Stimulated activated naive CD4-positive, alpha-beta T cell (primary cell): Measurements from ENCODE around the gene IL34.
A peak's percentile ranks its signal among the peaks of the same experiment; 100 is the strongest.

Source experiments
- DNase-seq, 6 experiments: peaks; one replicate each; lab custom pipeline; 2025; lab: John Stamatoyannopoulos, UW

IL34 gene

DNA sequence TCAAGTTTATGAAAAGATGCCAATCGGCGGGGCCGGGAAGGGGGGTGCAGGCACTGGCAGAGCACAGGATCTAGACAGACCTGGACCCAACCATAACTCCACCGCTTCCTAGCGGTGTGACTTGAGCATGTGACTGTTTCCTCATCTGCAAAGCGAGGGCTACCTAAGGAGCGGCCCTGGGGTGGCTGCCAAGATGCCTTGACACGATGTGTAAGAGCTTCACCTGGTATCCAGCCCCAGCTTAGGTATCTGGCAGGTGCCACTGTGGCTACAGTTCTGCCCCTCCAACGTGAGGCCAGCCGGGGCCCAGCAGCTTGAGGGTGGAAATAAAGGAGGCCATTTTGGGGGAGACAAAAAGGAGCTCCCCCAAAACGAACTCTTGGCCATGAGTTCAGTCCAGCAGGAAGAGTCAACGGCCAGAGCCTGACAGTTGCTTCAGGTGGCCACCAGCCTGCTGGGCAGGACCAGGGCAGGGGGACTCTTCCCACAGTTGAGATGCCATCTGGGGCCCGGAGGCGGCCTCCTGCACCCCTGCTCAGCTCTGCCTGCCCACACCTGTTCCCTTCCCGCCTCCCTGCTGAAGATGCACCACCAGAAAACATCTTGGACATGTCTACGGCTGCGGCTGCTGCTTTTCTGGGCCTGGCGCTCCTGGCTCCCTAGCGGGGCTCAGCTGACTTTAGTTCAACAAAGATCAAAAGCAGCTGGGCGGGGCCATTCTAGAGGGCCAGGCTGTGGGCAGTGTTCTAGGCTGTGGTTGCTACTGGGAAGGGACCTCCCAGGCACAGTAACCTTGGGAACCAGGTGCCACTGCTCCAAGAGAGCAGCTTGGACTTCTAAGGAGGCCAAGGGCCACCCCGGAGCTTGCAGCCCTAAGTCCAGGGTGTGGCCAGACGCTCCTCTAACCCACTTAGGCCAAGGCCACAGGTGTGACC is 42.9 kb downstream of the IL34 start:
- no peak for DNase-seq

DNA sequence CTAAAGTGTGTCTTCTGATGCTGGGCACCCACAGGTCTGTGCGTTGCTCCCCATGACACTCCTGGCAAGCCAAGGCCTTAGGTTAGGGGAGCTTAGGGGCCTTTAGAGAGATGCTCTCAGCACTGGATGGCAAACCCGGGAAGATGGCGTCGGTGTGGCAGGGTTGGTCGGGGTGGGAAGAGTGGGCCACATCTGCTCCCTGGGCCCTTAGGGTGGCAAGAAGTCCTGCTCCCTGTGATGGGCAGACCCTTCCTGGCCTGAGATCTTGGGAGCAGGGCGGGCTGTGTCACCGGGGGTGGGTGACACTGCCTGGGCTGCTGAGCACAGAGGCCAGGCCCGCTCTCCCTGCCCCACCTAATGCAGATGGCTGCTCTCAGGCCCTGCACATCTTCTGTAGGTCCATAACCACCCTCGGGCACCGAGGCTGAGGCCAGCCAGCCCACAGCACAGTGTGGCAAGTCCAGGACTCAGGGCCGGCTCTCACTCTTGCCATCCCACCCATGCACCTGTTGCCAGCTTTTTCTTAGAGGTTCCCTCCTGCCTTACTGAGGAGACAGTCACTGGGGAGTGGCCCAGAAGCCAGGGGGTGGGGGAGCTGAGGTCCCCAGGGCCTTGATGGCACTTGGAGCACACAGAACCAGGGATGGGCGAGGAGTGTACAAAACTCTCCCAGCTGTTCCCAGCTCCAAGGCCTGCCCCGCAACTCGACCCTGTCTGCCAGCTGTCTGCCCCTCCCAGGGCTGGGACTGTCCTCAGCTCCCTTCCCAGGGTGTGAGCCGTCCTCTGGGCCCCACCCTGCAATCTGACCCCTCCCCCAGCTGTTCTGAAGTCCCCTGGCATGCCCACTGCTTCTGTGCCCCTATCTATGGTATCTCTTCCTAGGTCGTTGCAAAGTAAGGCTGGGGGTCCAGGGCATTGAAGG is 43.9 kb downstream of the IL34 start:
- DNase-seq, result no peak

- no peak for DNase-seq
Observed at GRCh38 chr16:70691223-70692129, 45.1 kb downstream of the IL34 start.

DNA sequence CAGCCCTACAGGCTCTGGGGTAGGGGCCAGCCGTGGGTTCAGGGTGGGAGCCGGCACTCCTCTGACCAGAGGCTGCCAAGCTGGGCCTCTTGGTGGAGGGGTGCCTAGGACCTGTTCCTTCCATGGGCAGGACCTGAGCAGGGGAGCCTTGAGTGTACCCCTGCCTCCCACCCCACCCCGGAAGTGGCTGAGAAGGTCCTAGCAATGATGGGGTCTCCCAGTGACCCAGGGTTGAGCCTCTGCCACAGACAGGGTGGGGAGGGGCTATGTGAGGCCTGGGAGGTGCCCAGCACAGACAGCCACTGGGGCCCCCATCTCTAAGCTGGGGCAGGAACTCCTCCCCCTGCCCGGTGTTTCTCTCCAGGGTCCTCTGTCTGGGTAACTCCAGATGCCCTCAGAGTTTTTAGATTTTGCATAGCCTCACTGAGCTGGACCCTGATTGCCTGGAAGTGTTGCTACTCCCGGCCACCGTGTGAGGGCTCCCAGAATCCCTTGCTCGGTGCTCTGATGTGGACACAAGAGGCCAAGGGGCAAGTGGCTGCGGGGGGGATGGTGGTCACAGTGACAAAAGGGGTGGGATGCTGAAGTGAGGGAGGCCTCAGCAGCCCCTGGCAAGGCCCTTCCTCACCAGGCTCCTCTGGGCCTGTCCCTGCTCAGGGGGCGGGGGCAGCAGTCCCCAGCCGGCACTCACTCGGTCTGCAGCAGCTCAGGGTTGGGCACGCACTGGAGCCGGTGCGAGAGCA is 45.9 kb downstream of the IL34 start:
- DNase-seq, result no peak

DNA sequence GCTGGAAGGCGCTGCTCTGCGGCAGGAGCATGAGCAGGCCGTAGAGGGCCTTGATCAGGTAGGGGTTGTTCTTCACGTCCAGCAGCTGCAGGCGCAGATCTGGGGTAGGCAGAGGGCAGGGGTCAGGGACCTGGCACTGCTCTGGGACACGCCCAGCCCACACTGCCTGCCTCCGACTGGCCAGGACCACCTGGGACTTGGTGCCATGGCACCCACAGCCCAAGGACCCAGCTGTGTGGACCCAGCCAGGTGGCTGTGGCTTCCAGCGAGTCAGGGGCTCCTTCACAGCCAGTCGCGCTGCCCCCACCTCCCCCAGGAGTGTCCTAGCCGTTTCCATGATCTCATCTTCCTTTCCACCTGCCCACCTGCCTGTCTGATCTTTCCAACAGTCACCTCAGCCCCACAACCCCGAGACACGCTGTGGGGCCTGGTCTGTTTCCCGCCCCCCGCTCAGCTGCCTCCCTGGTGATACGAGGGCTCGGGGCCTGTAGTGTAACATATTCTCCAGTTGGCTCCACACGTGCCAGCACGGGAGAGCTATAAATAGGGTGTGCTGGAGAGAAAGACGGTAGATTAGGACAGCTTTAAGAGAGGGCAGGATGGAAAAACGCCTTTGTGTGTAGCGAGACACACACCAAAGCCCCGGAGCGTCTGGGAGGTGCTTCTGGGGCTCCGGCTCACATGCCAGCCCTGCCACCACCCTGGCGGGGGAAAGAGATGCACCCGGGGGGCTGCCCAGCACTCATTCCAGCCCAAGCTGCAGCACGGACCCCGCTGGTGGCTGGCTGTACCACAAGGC is 46.7 kb downstream of the IL34 start:
- DNase-seq, result no peak

DNA sequence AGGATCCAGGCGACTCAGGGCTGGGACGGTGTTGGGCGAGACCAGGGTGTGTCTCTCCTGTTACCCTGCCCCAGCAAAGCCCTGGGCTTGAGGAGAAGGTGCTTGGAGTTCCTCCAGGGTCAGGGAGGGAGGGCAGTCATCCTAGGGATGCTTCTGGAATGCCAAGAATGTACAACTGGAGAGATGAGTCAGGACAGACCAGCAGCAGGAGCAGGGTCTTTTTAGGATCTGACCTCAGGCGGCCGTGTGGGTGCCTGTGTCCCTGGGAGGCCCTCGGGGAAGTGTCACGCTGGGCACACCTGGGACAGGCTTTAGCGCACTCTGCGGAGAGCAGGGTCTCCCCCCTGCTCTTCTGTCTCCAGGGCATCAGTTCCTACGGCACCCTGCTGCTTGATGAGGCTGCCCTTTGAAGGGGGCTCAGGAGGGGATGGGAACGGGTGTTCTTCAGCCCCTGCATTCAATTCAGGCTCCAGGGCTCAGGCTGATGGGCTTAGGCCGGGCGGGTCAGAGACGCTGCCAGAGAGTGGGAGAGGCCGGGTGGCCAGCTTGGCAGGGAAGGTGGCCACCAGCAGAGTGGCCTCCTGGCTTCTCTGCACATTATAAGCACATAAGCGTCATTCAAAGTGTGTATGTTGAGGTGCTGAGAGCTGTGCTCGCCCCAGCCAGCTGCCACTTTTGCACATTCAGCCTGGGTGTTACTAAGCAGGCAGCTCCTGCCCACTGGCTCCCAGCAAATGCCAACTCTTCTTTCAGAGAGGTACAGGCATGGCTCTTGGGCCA is 47.9 kb downstream of the IL34 start:
- DNase-seq, result no peak

DNA sequence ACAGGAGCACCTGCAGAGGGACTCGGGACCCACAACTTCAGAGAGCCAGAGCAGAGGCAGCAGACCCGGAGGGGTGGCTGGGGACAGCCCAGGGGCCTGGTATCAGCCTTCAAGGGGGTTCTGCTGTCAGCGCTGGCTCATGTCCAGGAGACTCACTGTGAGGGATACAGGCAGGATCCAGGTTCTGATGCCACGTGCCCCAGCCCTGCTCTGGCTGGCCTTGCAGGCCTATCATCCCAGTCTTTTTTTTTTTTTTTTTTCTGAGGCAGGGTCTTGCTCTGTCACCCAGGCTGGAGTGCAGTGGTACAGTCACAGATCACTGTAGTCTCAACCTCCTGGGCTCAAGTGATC is 48.5 kb downstream of the IL34 start:
- no peak for DNase-seq

GRCh38 chr16:70695331-70696070 is 49.1 kb downstream of the IL34 start:
- DNase-seq, result peak in 1 of 6 experiments; percentile 23

- DNase-seq, result no peak
Observed at GRCh38 chr16:70696355-70696754, 50.0 kb downstream of the IL34 start.

GRCh38 chr16:70696952-70697593 is 50.7 kb downstream of the IL34 start:
- DNase-seq, result peak in 1 of 6 experiments; percentile 19

- no peak for DNase-seq
Observed at GRCh38 chr16:70697594-70698170, 51.3 kb downstream of the IL34 start.

GRCh38 chr16:70698901-70699300 is 52.5 kb downstream of the IL34 start:
- no peak for DNase-seq

- no peak for DNase-seq
Observed at GRCh38 chr16:70699696-70700095, 53.3 kb downstream of the IL34 start.

- DNase-seq, result no peak
Observed at GRCh38 chr16:70700101-70701020, 54.0 kb downstream of the IL34 start.

DNA sequence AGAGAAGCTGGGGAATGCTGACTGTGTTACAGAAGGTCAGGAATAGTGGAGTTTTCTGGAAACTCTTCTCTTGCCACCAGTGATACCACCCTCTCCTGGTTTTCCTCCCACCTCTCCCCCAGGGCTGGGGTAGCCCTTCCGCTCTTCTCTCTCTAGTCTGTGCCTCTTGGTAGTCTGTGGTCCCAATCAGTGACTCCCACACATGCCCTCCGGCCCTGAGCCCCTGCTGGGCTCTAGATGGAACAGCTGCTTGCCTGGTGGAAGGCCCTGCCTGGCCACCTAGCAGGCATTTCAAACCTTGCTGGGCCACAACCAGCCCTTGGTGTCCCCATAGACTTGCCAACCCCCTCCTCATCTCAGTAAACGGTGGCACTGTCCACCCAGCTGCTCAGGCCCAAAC is 54.7 kb downstream of the IL34 start:
- DNase-seq, result no peak

DNA sequence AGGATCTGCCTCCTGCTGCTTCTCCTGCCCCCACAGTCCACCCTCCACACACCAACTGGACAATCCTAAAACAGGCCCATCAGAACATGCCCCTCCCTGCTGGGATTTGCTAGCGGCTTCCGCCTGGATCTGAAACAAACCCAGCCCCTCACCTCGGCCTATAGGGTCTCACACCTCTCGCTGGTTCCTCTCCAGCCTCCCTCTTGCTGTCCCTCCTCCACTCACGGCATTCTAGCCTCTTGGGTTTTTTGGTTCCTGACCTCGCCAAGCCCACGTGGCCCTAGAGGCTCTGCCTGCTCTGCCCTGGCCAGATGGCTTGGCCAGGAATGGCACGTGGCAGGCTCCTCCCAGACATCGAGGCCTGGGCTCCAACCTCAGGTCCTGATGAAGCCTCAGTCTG is 55.2 kb downstream of the IL34 start:
- DNase-seq, result no peak

DNA sequence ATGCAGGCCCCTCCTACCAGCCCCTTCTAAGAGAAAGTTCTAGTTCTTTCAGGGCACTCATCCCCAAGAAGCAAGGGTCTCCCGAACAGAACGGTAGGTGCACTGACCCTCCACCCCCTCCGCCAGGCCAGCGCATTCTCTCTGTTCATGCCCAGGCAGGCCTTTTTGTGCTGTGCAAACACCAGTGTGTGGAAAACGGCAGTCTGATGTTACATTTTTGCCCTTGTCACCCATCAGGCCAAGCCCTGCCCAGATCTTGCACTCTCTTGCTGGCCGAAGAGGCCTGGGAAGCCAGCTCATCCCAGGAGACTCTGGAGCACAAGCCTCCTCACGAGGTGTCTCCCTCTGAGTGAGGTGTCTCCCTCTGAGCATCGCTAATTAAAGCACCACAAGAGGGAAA is 55.6 kb downstream of the IL34 start:
- DNase-seq, result no peak
